ENCODE measurements around the gene GRAMD1A.
"Not testable (repeated sequence)": the region's sequence is repeated elsewhere in the genome, so short reads cannot be mapped to it uniquely, and the experiment has no call there.

The GRAMD1A gene

GRCh38 chr19:35021016-35021415 is 20.9 kb downstream of the GRAMD1A start:
- no peak for DNase-seq

- no peak for DNase-seq
Observed at GRCh38 chr19:35021596-35021995, 21.5 kb downstream of the GRAMD1A start.

- DNase-seq, result no peak
Observed at GRCh38 chr19:35022460-35022859, 22.3 kb downstream of the GRAMD1A start.

- no peak for DNase-seq
Observed at GRCh38 chr19:35023428-35023827, 23.3 kb downstream of the GRAMD1A start.

- no peak for DNase-seq
Observed at GRCh38 chr19:35024095-35024494, 24.0 kb downstream of the GRAMD1A start.

GRCh38 chr19:35025969-35026368 is 25.8 kb downstream of the GRAMD1A start:
- DNase-seq, result no peak

GRCh38 chr19:35026418-35026817 is 26.3 kb downstream of the GRAMD1A start:
- DNase-seq, result no peak

- DNase-seq, result no peak
Observed at GRCh38 chr19:35027009-35027408, 26.9 kb downstream of the GRAMD1A start.

GRCh38 chr19:35027851-35028599 is 27.9 kb downstream of the GRAMD1A start:
- DNase-seq, result no peak

- not testable (repeated sequence) for DNase-seq
Observed at GRCh38 chr19:35028600-35028885, 28.4 kb downstream of the GRAMD1A start.

- DNase-seq, result not testable (repeated sequence)
Observed at GRCh38 chr19:35029275-35029736, 29.2 kb downstream of the GRAMD1A start.

GRCh38 chr19:35029737-35030256 is 29.7 kb downstream of the GRAMD1A start:
- DNase-seq, result no peak

- DNase-seq, result peak; percentile 29
Observed at GRCh38 chr19:35030257-35031071, 30.3 kb downstream of the GRAMD1A start, which contains the start of gene SCN1B. SCN1B (plus strand) TSS chr19:35030470; CDS start chr19:35030821, 351 bp downstream.

- DNase-seq, result no peak
Observed at GRCh38 chr19:35031072-35031881, 31.2 kb downstream of the GRAMD1A start.

- DNase-seq, result no peak
Observed at GRCh38 chr19:35032356-35032865, 32.3 kb downstream of the GRAMD1A start.

- no peak for DNase-seq
Observed at GRCh38 chr19:35033067-35034004, 33.2 kb downstream of the GRAMD1A start.

GRCh38 chr19:35034005-35034502 is 33.9 kb downstream of the GRAMD1A start:
- DNase-seq, result no peak

GRCh38 chr19:35034588-35035382 is 34.7 kb downstream of the GRAMD1A start:
- no peak for DNase-seq

- no peak for DNase-seq
Observed at GRCh38 chr19:35037716-35038622, 37.8 kb downstream of the GRAMD1A start.
